ENCODE measurements around the gene NPAS3. TPM values are rescaled to one million over a fixed set of nuclear protein-coding genes. Genes with fewer than 3 reads are reported as not detected.
A peak's percentile ranks its signal among the peaks of the same experiment; 100 is the strongest.

The NPAS3 gene
- total and polyA plus RNA-seq, 7 donors: 0.04 to 1.5 (median 0.39) TPM

GRCh38 chr14:32939254-32940065 lies 781 bp downstream of the NPAS3 start:
- peak overlapping the region; percentile 76 for H3K4me3 ChIP-seq
- no peaks in the 10 kb centered on the region for H3K36me3 ChIP-seq (ENCODE audit: insufficient read depth in 1 of 2, low read depth in 1 of 2)
- H3K27ac ChIP-seq: peak overlapping the region; percentile 69
- TF ChIP-seq CTCF (IDR thresholded peaks at IDR 0.05): no peak
- H3K4me1 ChIP-seq: peaks cover 14% of the 10 kb centered on the region
- 0 to 1% (median 1%) methylated on average over 56 to 80 of the region's 80 CpGs for WGBS, 3 donors
- DNase-seq (peak; percentile 79 to 84), ATAC-seq (peak; percentile 77 to 83 (median 81))
- intact Hi-C loops (cut with DNase I): no loop called here
- H3K27me3 ChIP-seq (ENCODE audit: insufficient read depth in 3 of 3, low read length in 2 of 3): peaks cover 0 to 26% (median 0%) of the 10 kb centered on the region in 3 donors
- H3K9me3 ChIP-seq: no peaks in the 10 kb centered on the region

GRCh38 chr14:32940066-32940651 lies 1.5 kb downstream of the NPAS3 start:
- intact Hi-C loops (cut with DNase I): no loop called here
- peak overlapping the region; percentile 76 for H3K4me3 ChIP-seq
- DNase-seq: no peak
- no peak for ATAC-seq
- TF ChIP-seq CTCF (IDR thresholded peaks at IDR 0.05): no peak
- H3K27ac ChIP-seq: peak overlapping the region; percentile 69
- H3K36me3 ChIP-seq (ENCODE audit: insufficient read depth in 1 of 2, low read depth in 1 of 2): no peaks in the 10 kb centered on the region
- H3K9me3 ChIP-seq: no peaks in the 10 kb centered on the region
- 26 to 41% (median 39%) methylated on average over 13 of the region's 13 CpGs for WGBS, 3 donors
- peaks cover 12% of the 10 kb centered on the region for H3K4me1 ChIP-seq
- H3K27me3 ChIP-seq (ENCODE audit: insufficient read depth in 3 of 3, low read length in 2 of 3): peaks cover 0 to 24% (median 0%) of the 10 kb centered on the region in 3 donors

GRCh38 chr14:32940711-32941667 lies 2.3 kb downstream of the NPAS3 start:
- DNase-seq (no peak), ATAC-seq (no peak)
- peaks cover 0 to 16% (median 0%) of the 10 kb centered on the region in 3 donors for H3K27me3 ChIP-seq (ENCODE audit: insufficient read depth in 3 of 3, low read length in 2 of 3)
- TF ChIP-seq CTCF (IDR thresholded peaks at IDR 0.05): no peak
- 72 to 85% (median 74%) methylated on average over 7 of the region's 7 CpGs for WGBS, 3 donors
- H3K27ac ChIP-seq: no peak overlapping the region
- H3K36me3 ChIP-seq (ENCODE audit: insufficient read depth in 1 of 2, low read depth in 1 of 2): no peaks in the 10 kb centered on the region
- no peaks in the 10 kb centered on the region for H3K9me3 ChIP-seq
- peak overlapping the region; percentile 76 for H3K4me3 ChIP-seq
- intact Hi-C loops (cut with DNase I): no loop called here
- peaks cover 9% of the 10 kb centered on the region for H3K4me1 ChIP-seq

- H3K27ac ChIP-seq: no peak overlapping the region
- H3K4me1 ChIP-seq: peaks cover 9% of the 10 kb centered on the region
- intact Hi-C loops (cut with DNase I): no loop called here
- 90 to 96% (median 92%) methylated on average over 2 of the region's 2 CpGs for WGBS, 3 donors
- no peak for DNase-seq
- H3K4me3 ChIP-seq: no peak overlapping the region
- no peak for ATAC-seq
- TF ChIP-seq CTCF (IDR thresholded peaks at IDR 0.05): no peak
- peaks cover 0 to 11% (median 0%) of the 10 kb centered on the region in 3 donors for H3K27me3 ChIP-seq (ENCODE audit: insufficient read depth in 3 of 3, low read length in 2 of 3)
- H3K36me3 ChIP-seq (ENCODE audit: insufficient read depth in 1 of 2, low read depth in 1 of 2): no peaks in the 10 kb centered on the region
- H3K9me3 ChIP-seq: no peaks in the 10 kb centered on the region
Observed at GRCh38 chr14:32941668-32942065, 3.0 kb downstream of the NPAS3 start.

All from psoas muscle (tissue), 8 donors.